EL (cell line): ENCODE data around the gene SPOCK1.

ENCODE experiments used
- DNase-seq: peaks from one replicate; pipeline ENCODE4 v3.0.0-alpha.2; 2016

SPOCK1 gene

GRCh38 chr5:137320056-137321045, 178.8 kb downstream of the SPOCK1 start:
- peak; percentile 73 for DNase-seq

GRCh38 chr5:137318027-137318426, 181.1 kb downstream of the SPOCK1 start:
- no peak for DNase-seq

GRCh38 chr5:137316346-137316736, 182.8 kb downstream of the SPOCK1 start:
- DNase-seq = peak; percentile 33

- DNase-seq = no peak
These were observed 183.4 kb downstream of the SPOCK1 start for GRCh38 chr5:137315534-137316345.

- no peak for DNase-seq
These were observed 184.0 kb downstream of the SPOCK1 start for GRCh38 chr5:137315109-137315508.

- DNase-seq = no peak
These were observed 185.5 kb downstream of the SPOCK1 start for GRCh38 chr5:137313526-137314175.

- no peak for DNase-seq
These were observed 187.1 kb downstream of the SPOCK1 start for GRCh38 chr5:137312011-137312410.

- DNase-seq = peak; percentile 97
These were observed 188.9 kb downstream of the SPOCK1 start for GRCh38 chr5:137310051-137310730.

- DNase-seq = no peak
These were observed 189.8 kb downstream of the SPOCK1 start for GRCh38 chr5:137309290-137309689.

GRCh38 chr5:137308311-137308710, 190.8 kb downstream of the SPOCK1 start:
- no peak for DNase-seq

GRCh38 chr5:137306903-137307302, 192.2 kb downstream of the SPOCK1 start:
- DNase-seq = no peak

- no peak for DNase-seq
These were observed 193.0 kb downstream of the SPOCK1 start for GRCh38 chr5:137305971-137306602.

GRCh38 chr5:137304226-137304874, 194.8 kb downstream of the SPOCK1 start:
- DNase-seq = no peak

GRCh38 chr5:137303509-137303908, 195.6 kb downstream of the SPOCK1 start:
- DNase-seq = no peak

- peak; percentile 73 for DNase-seq
These were observed 198.5 kb downstream of the SPOCK1 start for GRCh38 chr5:137300411-137301240.

GRCh38 chr5:137296213-137296781, 202.8 kb downstream of the SPOCK1 start:
- peak; percentile 36 for DNase-seq

- no peak for DNase-seq
These were observed 204.5 kb downstream of the SPOCK1 start for GRCh38 chr5:137294604-137295003.

- DNase-seq = no peak
These were observed 206.6 kb downstream of the SPOCK1 start for GRCh38 chr5:137292461-137293027.

GRCh38 chr5:137291436-137291835, 207.7 kb downstream of the SPOCK1 start:
- DNase-seq = no peak

- DNase-seq = no peak
These were observed 208.1 kb downstream of the SPOCK1 start for GRCh38 chr5:137291031-137291430.
